ENCODE data around the gene VPS54.

The VPS54 gene

GRCh38 chr2:64013053-64013452 lies 6.2 kb downstream of the VPS54 start:
- Histone ChIP-seq H3K79me2 (peaks cover 59% of the 10 kb centered on the region), H3K4me3 (ENCODE audit: low read depth, low read length) (no peak overlapping the region), H3K4me2 (ENCODE audit: low read length) (no peak overlapping the region), H3K27ac (no peak overlapping the region), H3K9ac (no peak overlapping the region), H3K9me3 (ENCODE audit: control insufficient read depth, low read length) (no peaks in the 10 kb centered on the region), H3K4me1 (no peaks in the 10 kb centered on the region), H3K36me3 (ENCODE audit: control insufficient read depth, insufficient read depth, low read length) (no peaks in the 10 kb centered on the region), H3K27me3 (ENCODE audit: control insufficient read depth, insufficient read depth, low read length) (no peaks in the 10 kb centered on the region), H2AFZ (no peak overlapping the region)
- TF ChIP-seq CTCF (IDR thresholded peaks at IDR 0.05): no peak

GRCh38 chr2:64012115-64012514 lies 7.1 kb downstream of the VPS54 start:
- Histone ChIP-seq H2AFZ (no peak overlapping the region), H3K9ac (no peak overlapping the region), H3K4me1 (no peaks in the 10 kb centered on the region), H3K27me3 (ENCODE audit: control insufficient read depth, insufficient read depth, low read length) (no peaks in the 10 kb centered on the region), H3K4me3 (ENCODE audit: low read depth, low read length) (no peak overlapping the region), H3K9me3 (ENCODE audit: control insufficient read depth, low read length) (no peaks in the 10 kb centered on the region), H3K27ac (no peak overlapping the region), H3K4me2 (ENCODE audit: low read length) (no peak overlapping the region), H3K36me3 (ENCODE audit: control insufficient read depth, insufficient read depth, low read length) (no peaks in the 10 kb centered on the region), H3K79me2 (peaks cover 65% of the 10 kb centered on the region)
- TF ChIP-seq CTCF (IDR thresholded peaks at IDR 0.05): no peak

- no peaks in the 10 kb centered on the region for H3K9me3 ChIP-seq (ENCODE audit: control insufficient read depth, low read length)
- no peak overlapping the region for H3K9ac ChIP-seq
- no peaks in the 10 kb centered on the region for H3K4me1 ChIP-seq
- H3K4me2 ChIP-seq (ENCODE audit: low read length): no peak overlapping the region
- H3K4me3 ChIP-seq (ENCODE audit: low read depth, low read length): no peak overlapping the region
- H3K27me3 ChIP-seq (ENCODE audit: control insufficient read depth, insufficient read depth, low read length): no peaks in the 10 kb centered on the region
- H3K79me2 ChIP-seq: peaks cover 68% of the 10 kb centered on the region
- no peaks in the 10 kb centered on the region for H3K36me3 ChIP-seq (ENCODE audit: control insufficient read depth, insufficient read depth, low read length)
- H3K27ac ChIP-seq: no peak overlapping the region
- TF ChIP-seq CTCF (IDR thresholded peaks at IDR 0.05): no peak
- no peak overlapping the region for H2AFZ ChIP-seq
These were observed 10.7 kb downstream of the VPS54 start for GRCh38 chr2:64008434-64009009.

GRCh38 chr2:64007924-64008323 lies 11.3 kb downstream of the VPS54 start:
- no peak overlapping the region for H2AFZ ChIP-seq
- no peak overlapping the region for H3K4me2 ChIP-seq (ENCODE audit: low read length)
- H3K9me3 ChIP-seq (ENCODE audit: control insufficient read depth, low read length): no peaks in the 10 kb centered on the region
- TF ChIP-seq CTCF (IDR thresholded peaks at IDR 0.05): no peak
- no peak overlapping the region for H3K27ac ChIP-seq
- no peaks in the 10 kb centered on the region for H3K4me1 ChIP-seq
- peaks cover 64% of the 10 kb centered on the region for H3K79me2 ChIP-seq
- H3K36me3 ChIP-seq (ENCODE audit: control insufficient read depth, insufficient read depth, low read length): no peaks in the 10 kb centered on the region
- no peak overlapping the region for H3K9ac ChIP-seq
- H3K4me3 ChIP-seq (ENCODE audit: low read depth, low read length): no peak overlapping the region
- no peaks in the 10 kb centered on the region for H3K27me3 ChIP-seq (ENCODE audit: control insufficient read depth, insufficient read depth, low read length)

- Histone ChIP-seq H3K4me2 (ENCODE audit: low read length) (no peak overlapping the region), H3K27ac (no peak overlapping the region), H3K4me3 (ENCODE audit: low read depth, low read length) (no peak overlapping the region), H3K79me2 (peaks cover 70% of the 10 kb centered on the region), H3K4me1 (no peaks in the 10 kb centered on the region), H3K36me3 (ENCODE audit: control insufficient read depth, insufficient read depth, low read length) (no peaks in the 10 kb centered on the region), H3K9ac (no peak overlapping the region), H3K27me3 (ENCODE audit: control insufficient read depth, insufficient read depth, low read length) (no peaks in the 10 kb centered on the region), H3K9me3 (ENCODE audit: control insufficient read depth, low read length) (no peaks in the 10 kb centered on the region), H2AFZ (no peak overlapping the region)
- TF ChIP-seq CTCF (IDR thresholded peaks at IDR 0.05): no peak
These were observed 13.4 kb downstream of the VPS54 start for GRCh38 chr2:64005707-64006356.

Data from parathyroid adenoma (tissue), 2 donors.